Epithelial cell of esophagus (primary cell): ENCODE results near the gene SKAP1.

Source experiments
- DNase-seq: peaks from one replicate; pipeline ENCODE4 v3.0.0; 2010; ENCODE audit warnings: low read depth
- H3K4me3 ChIP-seq: 2 replicates; pipeline ENCODE4 v1.5.1; 2011; ENCODE audit warnings: mild to moderate bottlenecking, low read length, control low read depth
- TF ChIP-seq, protein P1 (sequence below): IDR thresholded peaks from 2 replicates; pipeline ENCODE4 v1.5.1; 2011; ENCODE audit warnings: low read depth, mild to moderate bottlenecking, low read length, control low read depth, inconsistent platforms; ENCODE audit not compliant: insufficient read depth; ENCODE audit errors: missing control alignments

SKAP1 gene

GRCh38 chr17:48336986-48337385 lies 93.0 kb downstream of the SKAP1 start:
- TF ChIP-seq, protein P1, sequence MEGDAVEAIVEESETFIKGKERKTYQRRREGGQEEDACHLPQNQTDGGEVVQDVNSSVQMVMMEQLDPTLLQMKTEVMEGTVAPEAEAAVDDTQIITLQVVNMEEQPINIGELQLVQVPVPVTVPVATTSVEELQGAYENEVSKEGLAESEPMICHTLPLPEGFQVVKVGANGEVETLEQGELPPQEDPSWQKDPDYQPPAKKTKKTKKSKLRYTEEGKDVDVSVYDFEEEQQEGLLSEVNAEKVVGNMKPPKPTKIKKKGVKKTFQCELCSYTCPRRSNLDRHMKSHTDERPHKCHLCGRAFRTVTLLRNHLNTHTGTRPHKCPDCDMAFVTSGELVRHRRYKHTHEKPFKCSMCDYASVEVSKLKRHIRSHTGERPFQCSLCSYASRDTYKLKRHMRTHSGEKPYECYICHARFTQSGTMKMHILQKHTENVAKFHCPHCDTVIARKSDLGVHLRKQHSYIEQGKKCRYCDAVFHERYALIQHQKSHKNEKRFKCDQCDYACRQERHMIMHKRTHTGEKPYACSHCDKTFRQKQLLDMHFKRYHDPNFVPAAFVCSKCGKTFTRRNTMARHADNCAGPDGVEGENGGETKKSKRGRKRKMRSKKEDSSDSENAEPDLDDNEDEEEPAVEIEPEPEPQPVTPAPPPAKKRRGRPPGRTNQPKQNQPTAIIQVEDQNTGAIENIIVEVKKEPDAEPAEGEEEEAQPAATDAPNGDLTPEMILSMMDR = no peak
- no peak overlapping the region for H3K4me3 ChIP-seq
- DNase-seq = no peak

DNA sequence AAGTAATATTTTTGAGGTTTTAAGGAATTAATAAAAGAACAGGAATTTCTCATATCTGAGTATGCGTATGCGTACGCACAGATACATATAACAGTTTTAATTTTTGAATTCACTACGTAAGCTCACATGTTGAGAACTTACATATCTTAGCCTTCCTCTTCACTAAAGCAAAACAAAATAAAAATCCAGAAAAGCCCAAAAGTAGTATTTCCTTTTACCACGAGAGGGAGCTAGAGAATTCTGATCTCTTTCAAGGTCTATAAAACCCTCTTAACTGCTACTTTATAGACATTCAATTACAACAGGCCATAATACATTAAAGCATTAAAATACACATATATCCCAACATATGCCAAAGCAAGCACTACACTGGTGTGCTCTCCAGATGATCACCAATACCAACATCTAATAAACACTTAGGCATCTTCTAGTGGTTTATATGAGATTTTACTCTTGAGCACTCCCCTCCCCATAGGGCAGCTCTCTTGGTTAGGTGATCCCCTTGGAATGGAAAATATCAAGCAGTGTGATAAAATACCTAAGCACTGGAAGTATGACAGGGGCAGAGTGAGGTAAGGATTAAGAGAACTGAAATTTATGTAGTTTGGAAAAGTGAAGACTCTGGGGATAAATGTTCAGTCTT lies 94.0 kb downstream of the SKAP1 start:
- peak; percentile 53 for DNase-seq
- TF ChIP-seq, protein P1 = peak; percentile 69
- no peak overlapping the region for H3K4me3 ChIP-seq

GRCh38 chr17:48335146-48335784 lies 94.7 kb downstream of the SKAP1 start:
- no peak overlapping the region for H3K4me3 ChIP-seq
- no peak for DNase-seq
- TF ChIP-seq, protein P1 = no peak

- H3K4me3 ChIP-seq = no peak overlapping the region
- DNase-seq = peak; percentile 77
- TF ChIP-seq, protein P1 = no peak
Measured at GRCh38 chr17:48333034-48333530, 96.9 kb downstream of the SKAP1 start.

- H3K4me3 ChIP-seq = no peak overlapping the region
- TF ChIP-seq, protein P1 = no peak
- no peak for DNase-seq
Measured at GRCh38 chr17:48330887-48331286, 99.1 kb downstream of the SKAP1 start.

GRCh38 chr17:48330421-48330820 lies 99.6 kb downstream of the SKAP1 start:
- no peak overlapping the region for H3K4me3 ChIP-seq
- TF ChIP-seq, protein P1 = no peak
- no peak for DNase-seq
